Erythroblast (primary cell): ENCODE measurements around the gene FBXW7.

Source experiments
- GATA1 ChIP-seq: IDR thresholded peaks from 2 replicates; pipeline ENCODE4 v1.6.1; 2011; ENCODE audit warnings: low read depth, mild to moderate bottlenecking, control low read depth, low read length, moderate library complexity
- POLR2A ChIP-seq: IDR thresholded peaks from 2 replicates; pipeline ENCODE4 v1.6.1; 2011; ENCODE audit warnings: mild to moderate bottlenecking, low read length

DNA sequence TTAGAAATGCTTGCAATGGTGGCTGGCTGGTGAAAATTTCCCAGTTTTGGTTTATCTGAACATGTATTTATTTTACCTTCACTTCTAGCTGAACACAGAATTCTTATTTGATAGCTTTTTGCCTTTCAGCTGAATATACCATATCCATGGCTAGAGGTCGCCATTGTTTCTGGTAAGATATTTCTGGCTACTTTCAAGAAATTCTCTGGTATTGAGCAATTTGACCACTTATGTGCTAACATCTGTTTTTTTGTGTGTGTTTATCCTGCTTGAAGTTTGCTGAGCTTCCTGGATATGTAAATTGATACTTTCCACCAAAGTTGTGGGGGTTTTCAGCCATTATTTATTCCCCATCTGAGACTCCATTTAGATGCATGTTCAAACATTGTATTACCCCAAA lies 75.4 kb downstream of the FBXW7 start:
- TF ChIP-seq POLR2A: no peak
- no peak for TF ChIP-seq GATA1
